PC-9 (cell line): ENCODE measurements around the gene FOXP1.

ENCODE experiments used
- EZH2 ChIP-seq: fragments of 200-600 bp; sonication (generic); IDR thresholded peaks from 2 replicates; pipeline ENCODE4 v1.8.0; 2017; ENCODE audit warnings: antibody characterized with exemption, low read depth
- TF ChIP-seq, protein P1 (sequence below): fragments of 200-600 bp; sonication (generic); conservative IDR thresholded peaks from 2 replicates; pipeline ENCODE4 v1.6.1; 2017; ENCODE audit warnings: mixed run types, antibody characterized with exemption, mild to moderate bottlenecking, moderate library complexity

GRCh38 chr3:71309886-71310285, 273.6 kb downstream of the FOXP1 start:
- TF ChIP-seq, protein P1, sequence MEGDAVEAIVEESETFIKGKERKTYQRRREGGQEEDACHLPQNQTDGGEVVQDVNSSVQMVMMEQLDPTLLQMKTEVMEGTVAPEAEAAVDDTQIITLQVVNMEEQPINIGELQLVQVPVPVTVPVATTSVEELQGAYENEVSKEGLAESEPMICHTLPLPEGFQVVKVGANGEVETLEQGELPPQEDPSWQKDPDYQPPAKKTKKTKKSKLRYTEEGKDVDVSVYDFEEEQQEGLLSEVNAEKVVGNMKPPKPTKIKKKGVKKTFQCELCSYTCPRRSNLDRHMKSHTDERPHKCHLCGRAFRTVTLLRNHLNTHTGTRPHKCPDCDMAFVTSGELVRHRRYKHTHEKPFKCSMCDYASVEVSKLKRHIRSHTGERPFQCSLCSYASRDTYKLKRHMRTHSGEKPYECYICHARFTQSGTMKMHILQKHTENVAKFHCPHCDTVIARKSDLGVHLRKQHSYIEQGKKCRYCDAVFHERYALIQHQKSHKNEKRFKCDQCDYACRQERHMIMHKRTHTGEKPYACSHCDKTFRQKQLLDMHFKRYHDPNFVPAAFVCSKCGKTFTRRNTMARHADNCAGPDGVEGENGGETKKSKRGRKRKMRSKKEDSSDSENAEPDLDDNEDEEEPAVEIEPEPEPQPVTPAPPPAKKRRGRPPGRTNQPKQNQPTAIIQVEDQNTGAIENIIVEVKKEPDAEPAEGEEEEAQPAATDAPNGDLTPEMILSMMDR, result no peak
- TF ChIP-seq EZH2, result no peak
